ENCODE results near the gene HLA-DOB.

GRCh38 chr6:32796848-32797776 lies 19.7 kb downstream of the HLA-DOB start:
- TF ChIP-seq CTCF (IDR thresholded peaks at IDR 0.05): peak; percentile 81 to 92 (median 87)
- no peak for TF ChIP-seq POLR2A (IDR thresholded peaks at IDR 0.05)
